Lower leg skin (tissue), 4 donors: ENCODE results near the gene MICAL2. TPM values are rescaled to one million over a fixed set of nuclear protein-coding genes. Genes with fewer than 3 reads are reported as not detected.

Experiments
- DNase-seq, 2 donors: peaks; one replicate each; pipeline ENCODE4 v3.0.0-alpha.2; 2019; ENCODE audit warnings: low spot score in 2 of 2
- H3K4me3 ChIP-seq: fragments of 200-600 bp; sonication (generic); 2 replicates; pipeline ENCODE4 v1.5.1; 2017; ENCODE audit warnings: mild to moderate bottlenecking, low read depth; ENCODE audit not compliant: poor library complexity, severe bottlenecking
- POLR2A ChIP-seq, 2 donors: fragments of 450-650 bp; IDR thresholded peaks; one replicate each; pipeline ENCODE4 v1.6.1; 2016 to 2017; ENCODE audit warnings: antibody characterized with exemption in 2 of 2, mild to moderate bottlenecking in 1 of 2, moderate library complexity in 1 of 2
- WGBS, 2 donors: methylation state at CpG; one replicate each; pipeline ENCODE4 v1.1.5; 2018; 5-methylcytosine and 5-hydroxymethylcytosine counted together
- intact Hi-C: fragments of 100-400 bp; cut with DNase I; formaldehyde crosslinking; loops from one replicate; pipeline ENCODE4 v1.15.0; 2023; ENCODE audit warnings: low total_unique reads
- total RNA-seq, 4 donors: library from RNA; depleted of rRNA; stranded (reverse); fragments of >200 nt; gene quantifications; one replicate each; pipeline ENCODE4 v1.1.0, GENCODE V29; 2016
- TF ChIP-seq, protein P1 (sequence below), 3 donors: fragments of 450-650 bp; IDR thresholded peaks; one replicate each; pipeline ENCODE4 v1.5.1; 2016; ENCODE audit warnings: antibody characterized with exemption in 3 of 3, mild to moderate bottlenecking in 3 of 3, moderate library complexity in 2 of 3

MICAL2 gene, protein sequence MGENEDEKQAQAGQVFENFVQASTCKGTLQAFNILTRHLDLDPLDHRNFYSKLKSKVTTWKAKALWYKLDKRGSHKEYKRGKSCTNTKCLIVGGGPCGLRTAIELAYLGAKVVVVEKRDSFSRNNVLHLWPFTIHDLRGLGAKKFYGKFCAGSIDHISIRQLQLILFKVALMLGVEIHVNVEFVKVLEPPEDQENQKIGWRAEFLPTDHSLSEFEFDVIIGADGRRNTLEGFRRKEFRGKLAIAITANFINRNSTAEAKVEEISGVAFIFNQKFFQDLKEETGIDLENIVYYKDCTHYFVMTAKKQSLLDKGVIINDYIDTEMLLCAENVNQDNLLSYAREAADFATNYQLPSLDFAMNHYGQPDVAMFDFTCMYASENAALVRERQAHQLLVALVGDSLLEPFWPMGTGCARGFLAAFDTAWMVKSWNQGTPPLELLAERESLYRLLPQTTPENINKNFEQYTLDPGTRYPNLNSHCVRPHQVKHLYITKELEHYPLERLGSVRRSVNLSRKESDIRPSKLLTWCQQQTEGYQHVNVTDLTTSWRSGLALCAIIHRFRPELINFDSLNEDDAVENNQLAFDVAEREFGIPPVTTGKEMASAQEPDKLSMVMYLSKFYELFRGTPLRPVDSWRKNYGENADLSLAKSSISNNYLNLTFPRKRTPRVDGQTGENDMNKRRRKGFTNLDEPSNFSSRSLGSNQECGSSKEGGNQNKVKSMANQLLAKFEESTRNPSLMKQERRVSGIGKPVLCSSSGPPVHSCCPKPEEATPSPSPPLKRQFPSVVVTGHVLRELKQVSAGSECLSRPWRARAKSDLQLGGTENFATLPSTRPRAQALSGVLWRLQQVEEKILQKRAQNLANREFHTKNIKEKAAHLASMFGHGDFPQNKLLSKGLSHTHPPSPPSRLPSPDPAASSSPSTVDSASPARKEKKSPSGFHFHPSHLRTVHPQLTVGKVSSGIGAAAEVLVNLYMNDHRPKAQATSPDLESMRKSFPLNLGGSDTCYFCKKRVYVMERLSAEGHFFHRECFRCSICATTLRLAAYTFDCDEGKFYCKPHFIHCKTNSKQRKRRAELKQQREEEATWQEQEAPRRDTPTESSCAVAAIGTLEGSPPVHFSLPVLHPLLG
- total RNA-seq: 100 to 1,000 TPM; 117 to 238 (median 145) TPM

DNA sequence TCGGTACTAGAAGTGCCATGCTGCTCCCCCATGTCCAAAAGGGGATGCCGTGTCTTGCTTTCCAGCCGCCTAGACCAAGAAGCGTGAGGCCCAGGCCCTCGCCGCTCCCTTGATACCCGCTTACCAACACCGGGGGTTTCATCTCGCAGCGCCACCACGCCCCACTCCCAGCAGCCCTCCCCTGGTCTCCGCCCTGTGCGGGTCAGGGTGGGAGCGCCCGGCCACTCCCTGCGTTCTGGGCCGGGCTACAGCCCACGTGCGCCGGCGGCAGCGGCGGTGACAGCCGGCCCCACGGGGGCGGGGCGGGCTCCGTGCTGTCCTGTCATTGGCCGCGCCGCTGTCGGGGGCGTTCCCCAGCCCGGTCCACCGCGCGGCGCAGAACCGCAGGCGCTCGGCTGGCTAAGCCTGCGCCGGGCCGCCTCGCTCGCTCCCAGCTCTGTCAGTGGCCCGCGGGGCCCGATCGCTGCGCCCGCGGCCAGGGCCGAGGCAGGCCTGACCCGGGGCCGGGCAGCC lies at the start of gene MICAL2:
Gene MICAL2, plus strand, starts transcription at position 390 of the 513 bp plus-strand sequence. CDS start 51,566 bp downstream, outside the sequence.
- peak; percentile 83 to 97 for DNase-seq
- TF ChIP-seq, protein P1, sequence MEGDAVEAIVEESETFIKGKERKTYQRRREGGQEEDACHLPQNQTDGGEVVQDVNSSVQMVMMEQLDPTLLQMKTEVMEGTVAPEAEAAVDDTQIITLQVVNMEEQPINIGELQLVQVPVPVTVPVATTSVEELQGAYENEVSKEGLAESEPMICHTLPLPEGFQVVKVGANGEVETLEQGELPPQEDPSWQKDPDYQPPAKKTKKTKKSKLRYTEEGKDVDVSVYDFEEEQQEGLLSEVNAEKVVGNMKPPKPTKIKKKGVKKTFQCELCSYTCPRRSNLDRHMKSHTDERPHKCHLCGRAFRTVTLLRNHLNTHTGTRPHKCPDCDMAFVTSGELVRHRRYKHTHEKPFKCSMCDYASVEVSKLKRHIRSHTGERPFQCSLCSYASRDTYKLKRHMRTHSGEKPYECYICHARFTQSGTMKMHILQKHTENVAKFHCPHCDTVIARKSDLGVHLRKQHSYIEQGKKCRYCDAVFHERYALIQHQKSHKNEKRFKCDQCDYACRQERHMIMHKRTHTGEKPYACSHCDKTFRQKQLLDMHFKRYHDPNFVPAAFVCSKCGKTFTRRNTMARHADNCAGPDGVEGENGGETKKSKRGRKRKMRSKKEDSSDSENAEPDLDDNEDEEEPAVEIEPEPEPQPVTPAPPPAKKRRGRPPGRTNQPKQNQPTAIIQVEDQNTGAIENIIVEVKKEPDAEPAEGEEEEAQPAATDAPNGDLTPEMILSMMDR (IDR thresholded peaks at IDR 0.05): no peak
- TF ChIP-seq POLR2A (IDR thresholded peaks at IDR 0.05): no peak
- intact Hi-C loops: no loop called here
- H3K4me3 ChIP-seq: peak within 1 kb of the TSS; percentile 55
- WGBS, 2 donors: 1% methylated on average over 14 to 40 of the region's 56 CpGs

DNA sequence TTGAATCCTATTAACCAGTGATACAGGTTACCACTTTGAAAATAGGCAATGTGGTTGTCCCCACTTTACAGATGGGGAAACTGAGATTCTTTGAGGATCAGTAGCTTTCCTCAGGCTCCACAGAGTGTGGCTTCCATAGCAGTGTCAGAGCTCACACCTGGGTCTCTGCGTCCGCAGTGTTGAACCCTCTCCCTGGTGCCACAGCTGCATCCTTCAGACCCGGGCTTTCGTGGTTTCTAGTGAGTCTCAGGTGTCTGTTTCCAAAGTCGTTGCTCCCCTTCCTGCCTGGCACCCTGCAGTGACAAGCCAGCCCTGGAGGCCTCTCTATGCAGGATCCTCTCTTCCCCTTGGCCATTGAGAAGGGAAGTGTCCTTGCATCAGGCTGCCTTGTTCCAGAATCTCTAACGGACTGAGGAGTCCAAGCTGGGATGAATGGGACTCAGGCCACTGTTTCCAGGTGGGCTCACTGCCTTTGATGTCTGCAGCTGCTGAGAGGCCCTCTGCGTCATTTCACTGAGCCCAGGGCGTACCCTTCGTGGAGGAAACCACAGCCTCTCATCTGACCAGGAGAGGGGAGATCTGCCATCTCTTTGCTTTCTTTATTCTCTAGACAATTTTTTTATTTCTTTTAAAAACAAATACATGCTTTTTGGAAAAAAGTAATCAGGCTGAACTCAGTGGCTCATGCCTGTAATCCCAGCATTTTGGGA lies 48.4 kb upstream of the MICAL2 start:
- 65 to 79% methylated on average over 9 of the region's 9 CpGs for WGBS, 2 donors
- peak in 1 of 2 donors; percentile 68 for DNase-seq
- TF ChIP-seq POLR2A (IDR thresholded peaks at IDR 0.05): no peak
- TF ChIP-seq, protein P1 (IDR thresholded peaks at IDR 0.05): no peak
- no peak overlapping the region for H3K4me3 ChIP-seq
- intact Hi-C loops: no loop called here

DNA sequence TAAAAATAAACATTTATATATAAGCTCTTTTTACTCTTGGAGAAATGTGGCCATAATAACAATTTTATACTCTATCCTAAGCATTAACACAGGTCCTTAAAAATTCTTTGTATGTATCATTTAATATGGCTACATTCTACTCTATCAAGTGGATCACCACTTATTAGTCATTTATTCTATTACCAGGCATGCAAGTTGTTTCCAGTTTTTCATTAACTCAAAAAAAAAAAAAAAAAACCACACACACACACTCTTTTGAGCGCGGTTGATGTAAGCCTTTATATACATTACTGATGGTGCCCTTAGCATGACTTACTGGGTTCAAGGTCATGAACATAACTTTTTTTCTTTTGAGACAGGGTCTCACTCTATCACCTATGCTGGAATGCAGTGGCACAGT lies 47.1 kb upstream of the MICAL2 start:
- intact Hi-C loops: no loop called here
- TF ChIP-seq POLR2A (IDR thresholded peaks at IDR 0.05): no peak
- TF ChIP-seq, protein P1 (IDR thresholded peaks at IDR 0.05): no peak

DNA sequence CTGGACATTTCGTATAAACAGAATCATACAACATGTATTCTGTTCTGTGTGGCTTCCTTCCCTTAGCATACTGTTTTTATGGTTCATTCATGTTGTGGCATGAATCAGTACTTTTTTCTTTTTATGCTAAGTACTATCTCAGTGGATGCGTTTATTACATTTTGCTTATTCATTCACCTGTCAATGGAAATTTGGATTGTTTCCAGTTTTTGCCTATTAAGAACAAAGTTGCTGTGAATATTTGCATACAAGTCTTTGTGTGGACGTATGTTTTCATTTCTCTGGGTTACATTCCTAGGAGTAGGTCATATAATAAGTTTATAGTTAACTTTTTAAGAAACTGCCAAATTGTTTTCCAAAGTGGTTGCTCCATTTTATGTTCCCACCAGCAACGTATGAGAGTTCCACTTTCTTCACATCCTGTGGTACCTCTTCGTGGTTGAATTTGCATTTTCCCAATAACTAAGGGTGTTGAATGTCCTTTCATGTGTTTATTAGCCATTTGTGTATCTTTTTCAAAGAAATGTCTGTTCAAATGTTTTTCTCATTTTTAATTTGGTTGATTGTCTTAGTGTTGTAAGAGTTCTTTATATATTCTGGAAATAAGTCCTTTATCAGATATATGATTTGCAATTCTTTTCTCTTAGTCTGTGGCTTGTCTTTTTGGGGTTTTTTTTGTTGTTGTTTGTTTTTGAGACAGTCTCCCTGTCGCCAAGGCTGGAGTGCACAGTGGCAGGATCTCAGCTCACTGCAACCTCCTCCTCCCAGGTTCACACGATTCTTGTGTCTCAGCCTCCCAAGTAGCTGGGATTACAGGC lies 46.0 kb upstream of the MICAL2 start:
- TF ChIP-seq POLR2A (IDR thresholded peaks at IDR 0.05): no peak
- TF ChIP-seq, protein P1 (IDR thresholded peaks at IDR 0.05): no peak
- 55 to 71% methylated on average over 7 of the region's 7 CpGs for WGBS, 2 donors
- no peak overlapping the region for H3K4me3 ChIP-seq
- peak in 1 of 2 donors; percentile 63 for DNase-seq
- intact Hi-C loops: no loop called here

More for the DNA sequence above, 47.1 kb upstream of the MICAL2 start:
- H3K4me3 ChIP-seq: no peak overlapping the region
- WGBS, 2 donors: 91 to 97% methylated on average over 2 of the region's 2 CpGs
- no peak for DNase-seq
